NCI-H1436 treated with DMSO at 0.1 percent for 48 hours (cell line): ENCODE data around the gene APOE.
"Not testable (repeated sequence)": the region's sequence is repeated elsewhere in the genome, so short reads cannot be mapped to it uniquely, and the experiment has no call there.

ENCODE experiments used
- DNase-seq: peaks from one replicate; lab custom pipeline; 2025; lab: John Stamatoyannopoulos, UW

APOE gene

GRCh38 chr19:44905437-44906160 is at the start of gene APOE:
Gene APOE (plus strand): TSS chr19:44905796. CDS start chr19:44906625, 829 bp downstream.
- DNase-seq = no peak

GRCh38 chr19:44856421-44857083 is 49.0 kb upstream of the APOE start:
- DNase-seq = no peak

GRCh38 chr19:44857837-44858236 is 47.8 kb upstream of the APOE start:
- DNase-seq = no peak

GRCh38 chr19:44861576-44861975 is 44.0 kb upstream of the APOE start:
- DNase-seq = not testable (repeated sequence)

GRCh38 chr19:44863990-44864389 is 41.6 kb upstream of the APOE start:
- no peak for DNase-seq

- DNase-seq = no peak
Observed at GRCh38 chr19:44865196-44865767, 40.3 kb upstream of the APOE start.

- DNase-seq = no peak
Observed at GRCh38 chr19:44866664-44867063, 38.9 kb upstream of the APOE start.

- no peak for DNase-seq
Observed at GRCh38 chr19:44867578-44867977, 38.0 kb upstream of the APOE start.

- DNase-seq = no peak
Observed at GRCh38 chr19:44869733-44870470, 35.7 kb upstream of the APOE start.

- no peak for DNase-seq
Observed at GRCh38 chr19:44871809-44872208, 33.8 kb upstream of the APOE start.

GRCh38 chr19:44872661-44873060 is 32.9 kb upstream of the APOE start:
- DNase-seq = no peak

GRCh38 chr19:44874317-44874716 is 31.3 kb upstream of the APOE start:
- no peak for DNase-seq

- DNase-seq = no peak
Observed at GRCh38 chr19:44875666-44876451, 29.7 kb upstream of the APOE start.

- no peak for DNase-seq
Observed at GRCh38 chr19:44876930-44877535, 28.6 kb upstream of the APOE start.

GRCh38 chr19:44878120-44878865 is 27.3 kb upstream of the APOE start:
- DNase-seq = no peak

GRCh38 chr19:44879309-44880065 is 26.1 kb upstream of the APOE start:
- DNase-seq = no peak

- no peak for DNase-seq
Observed at GRCh38 chr19:44882063-44882462, 23.5 kb upstream of the APOE start.

- DNase-seq = not testable (repeated sequence)
Observed at GRCh38 chr19:44882619-44883397, 22.8 kb upstream of the APOE start.

- no peak for DNase-seq
Observed at GRCh38 chr19:44883922-44884321, 21.7 kb upstream of the APOE start.
